NCI-H82 treated with DMSO at 0.1 percent for 48 hours (cell line): ENCODE data around the gene AMELX.

Experiments
- DNase-seq: peaks from one replicate; lab custom pipeline; 2025; ENCODE audit not compliant: unreplicated experiment; lab: John Stamatoyannopoulos, UW

The AMELX gene

GRCh38 chrX:11305641-11306040 is 12.4 kb downstream of the AMELX start:
- DNase-seq, result no peak

GRCh38 chrX:11309220-11309619 is 16.0 kb downstream of the AMELX start:
- no peak for DNase-seq

DNA sequence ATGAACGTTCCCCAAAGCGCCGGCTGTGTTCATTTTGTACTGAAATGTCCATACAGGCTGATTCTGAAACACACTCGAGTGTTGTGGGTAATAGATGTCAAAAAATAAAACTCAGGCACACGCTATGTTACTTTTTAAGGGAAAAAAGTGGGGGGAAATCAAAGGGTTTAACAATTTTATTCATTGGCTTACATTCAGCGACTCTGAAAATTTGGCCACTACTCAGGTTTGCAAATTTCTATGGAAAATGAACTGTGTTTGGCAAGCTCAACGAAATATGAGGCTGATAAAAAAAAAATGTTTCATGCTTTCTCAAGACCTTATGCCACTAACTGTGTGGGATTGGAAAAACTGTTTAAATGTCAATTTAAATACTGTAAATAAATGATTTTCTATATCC is 18.5 kb downstream of the AMELX start:
- no peak for DNase-seq

DNA sequence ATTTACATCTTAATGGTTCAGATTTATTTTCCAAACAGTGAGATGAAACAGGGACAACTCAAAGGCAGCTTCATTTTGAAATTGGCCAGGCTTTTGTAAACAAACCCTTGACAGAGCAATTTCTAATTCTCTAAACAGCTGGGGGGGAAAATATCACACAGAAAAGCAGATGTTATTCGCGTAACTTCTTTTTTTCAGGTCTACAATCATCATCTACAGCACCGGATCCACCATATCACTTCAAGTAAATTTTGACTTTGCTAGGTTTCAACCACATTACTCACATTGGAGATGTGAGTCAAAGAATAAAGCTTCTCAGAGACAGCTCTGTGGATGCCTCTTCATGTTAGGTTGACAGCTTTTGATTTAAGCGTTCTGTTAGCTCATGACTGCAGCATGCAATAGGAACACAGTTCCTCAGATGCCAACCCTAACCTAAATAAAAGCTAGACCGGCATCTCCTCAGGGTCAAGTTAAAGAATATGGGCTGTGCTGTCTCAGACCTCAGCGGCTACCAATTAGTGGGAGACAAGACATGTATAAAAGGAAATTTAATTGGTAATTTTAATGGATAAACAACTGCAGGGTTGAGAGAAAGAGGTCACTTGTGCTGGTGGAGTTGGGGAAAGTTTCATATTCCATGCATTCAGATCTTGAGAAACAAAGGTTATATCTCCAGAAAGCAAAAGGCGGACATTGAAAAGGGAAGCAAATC is 26.8 kb downstream of the AMELX start:
- no peak for DNase-seq

- DNase-seq, result no peak
Measured at GRCh38 chrX:11321986-11322385, 28.8 kb downstream of the AMELX start.

- DNase-seq, result no peak
Measured at GRCh38 chrX:11328134-11328533, 34.9 kb downstream of the AMELX start.

- no peak for DNase-seq
Measured at GRCh38 chrX:11329021-11329420, 35.8 kb downstream of the AMELX start.

DNA sequence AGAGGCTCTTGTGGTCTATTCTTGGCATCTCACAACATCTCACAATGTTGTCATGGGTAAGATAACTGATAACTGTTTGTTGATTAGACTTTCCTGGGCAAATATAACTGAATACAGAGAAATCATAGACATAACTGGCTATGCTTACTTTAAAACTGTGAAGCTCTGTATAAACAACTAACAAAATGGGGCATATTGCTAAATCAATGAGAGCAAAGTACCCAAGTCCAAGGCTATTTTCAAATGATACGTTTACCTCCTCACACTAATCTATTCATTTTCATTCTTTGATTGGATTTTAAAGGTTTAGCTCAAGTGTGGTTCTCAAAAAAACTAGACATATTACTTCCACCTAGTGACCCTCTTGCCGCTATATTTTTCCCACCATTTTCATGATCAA is 38.6 kb downstream of the AMELX start:
- no peak for DNase-seq

DNA sequence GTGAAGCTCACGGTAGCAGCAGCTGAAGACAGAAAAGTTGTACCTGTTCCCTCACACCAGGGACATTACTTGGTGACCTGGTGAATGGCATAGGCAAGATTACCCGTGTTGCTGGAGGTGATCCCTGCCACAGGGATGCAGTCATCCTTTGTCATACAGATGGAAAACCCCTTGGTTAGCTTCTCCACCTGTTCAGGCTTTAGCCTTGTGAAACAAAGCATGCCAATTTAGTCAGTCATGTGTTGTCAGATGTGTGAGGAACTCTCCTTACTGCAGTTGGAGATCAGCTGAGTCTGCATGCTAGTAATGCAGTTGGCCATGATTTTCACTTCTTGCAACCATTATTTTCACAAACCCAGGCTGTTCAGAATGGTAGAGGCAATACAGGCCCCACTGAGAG is 41.0 kb downstream of the AMELX start:
- no peak for DNase-seq

DNA sequence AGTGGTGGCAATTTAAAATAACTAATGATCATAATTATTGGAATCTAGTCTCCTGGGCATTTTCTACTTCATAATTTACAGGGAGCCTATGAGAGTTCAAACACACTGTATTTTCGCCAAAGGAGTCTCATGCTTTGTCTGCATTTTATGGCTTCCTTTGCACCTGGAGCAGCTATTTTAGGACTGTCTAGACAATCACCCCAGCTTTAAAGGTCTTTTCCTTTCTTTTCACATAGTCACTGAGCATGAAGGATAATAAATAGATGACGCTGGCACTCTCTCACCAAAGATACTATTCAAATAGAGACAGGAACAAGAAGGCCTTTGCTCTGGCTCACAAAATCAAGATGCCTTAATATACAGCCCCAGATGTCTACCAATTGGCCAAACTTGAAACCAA is 43.0 kb downstream of the AMELX start:
- DNase-seq, result no peak

DNA sequence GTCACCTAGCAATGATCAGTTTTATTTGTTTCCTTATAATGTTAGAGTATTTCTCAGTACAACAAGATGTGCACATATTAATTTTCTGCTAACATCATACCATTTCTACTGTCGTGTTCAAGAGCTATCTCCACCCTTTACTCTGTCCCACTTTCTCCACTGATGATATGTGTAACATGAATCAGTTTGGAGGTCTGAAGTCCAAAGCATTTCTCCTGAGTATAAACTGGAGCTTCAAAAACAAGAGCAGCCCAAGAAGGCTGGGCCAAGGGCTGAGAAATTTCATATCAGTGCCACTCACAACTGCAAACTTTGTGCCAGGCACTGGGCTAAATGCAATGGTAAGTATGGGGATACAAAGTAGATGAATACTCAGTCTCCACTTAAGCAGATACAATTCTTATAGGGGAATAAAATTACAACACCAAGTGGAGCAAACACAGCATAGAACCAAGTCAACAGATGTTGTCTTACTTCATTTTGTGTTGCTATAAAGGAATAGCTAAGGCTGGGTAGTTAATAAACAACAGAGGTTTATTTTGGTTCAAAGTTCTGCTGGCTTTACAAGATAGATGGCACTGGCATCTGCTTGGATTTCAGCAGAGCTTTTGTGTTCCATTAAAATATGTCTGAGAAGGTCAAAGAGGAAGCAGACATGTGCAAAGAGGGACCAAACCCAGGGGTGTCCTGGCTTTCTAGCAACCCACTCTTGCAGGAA is 44.2 kb downstream of the AMELX start:
- no peak for DNase-seq

GRCh38 chrX:11341274-11342201 is 48.3 kb downstream of the AMELX start:
- no peak for DNase-seq

DNA sequence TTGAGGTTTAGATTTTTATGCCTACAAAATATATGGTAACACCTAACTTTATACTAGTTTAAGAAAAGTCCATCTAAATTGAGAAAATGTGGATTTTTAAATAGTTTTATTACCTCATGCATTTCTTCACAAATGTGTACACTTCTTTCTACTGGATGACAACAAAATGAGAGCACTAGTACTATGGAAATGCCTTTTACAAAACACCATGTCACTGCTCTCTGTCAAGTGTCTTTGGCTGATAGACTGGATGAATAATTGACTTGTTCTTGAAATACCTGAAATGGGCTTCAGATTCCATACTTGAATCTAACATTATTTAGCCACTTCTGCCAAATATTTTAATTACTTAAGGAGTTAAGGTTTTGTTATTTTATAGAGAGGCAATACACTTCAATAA is 49.5 kb downstream of the AMELX start:
- no peak for DNase-seq

DNA sequence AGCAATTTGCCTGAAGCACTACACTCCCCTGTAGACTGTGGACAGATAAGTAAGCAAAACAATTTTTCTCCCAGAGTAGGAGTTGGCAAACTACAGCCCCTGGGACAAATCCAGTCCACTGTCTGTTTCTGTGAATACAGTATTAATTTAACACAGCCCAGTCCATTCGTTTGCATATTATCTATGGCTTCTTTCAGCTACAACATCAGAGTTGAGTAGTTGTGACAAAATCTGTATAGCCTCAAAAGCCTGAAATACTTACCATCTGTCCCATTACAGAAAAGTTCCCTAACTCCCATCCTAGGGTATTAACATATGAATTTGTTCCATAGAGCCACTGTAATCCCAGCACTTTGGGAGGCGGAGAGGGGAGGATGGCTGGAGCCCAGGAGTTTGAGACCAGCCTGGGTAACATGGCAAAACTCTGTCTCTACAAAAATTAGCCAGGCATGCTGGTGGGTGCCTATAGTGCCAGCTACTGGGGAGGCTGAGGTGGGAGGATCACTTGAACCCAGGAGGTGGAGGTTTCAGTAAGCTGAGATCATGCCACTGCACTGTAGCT is 53.0 kb downstream of the AMELX start:
- no peak for DNase-seq

DNA sequence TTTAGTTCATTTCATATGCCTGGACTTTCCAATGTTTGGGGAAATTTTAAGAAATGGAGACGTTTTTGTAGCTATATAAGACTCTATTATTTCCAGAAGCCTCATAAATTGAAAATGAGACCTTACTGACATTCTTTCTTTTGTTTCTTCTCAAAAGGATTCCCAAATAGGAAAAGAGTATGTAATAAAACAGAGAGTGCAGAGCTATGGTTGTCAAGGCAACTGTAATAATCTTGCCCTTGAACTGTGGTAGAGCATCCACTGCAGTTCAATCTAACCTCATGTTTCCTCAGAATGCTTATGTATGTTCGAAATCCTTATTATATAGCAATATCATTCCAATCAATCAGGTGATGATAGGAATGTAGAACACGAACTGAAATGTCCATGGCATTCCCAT is 54.1 kb downstream of the AMELX start:
- DNase-seq, result no peak

GRCh38 chrX:11349020-11349419 is 55.8 kb downstream of the AMELX start:
- no peak for DNase-seq

GRCh38 chrX:11349661-11350337 is 56.6 kb downstream of the AMELX start:
- no peak for DNase-seq
